NCI-H2081 (cell line): Measurements from ENCODE around the gene TSSK1B.
A peak's percentile ranks its signal among the peaks of the same experiment; 100 is the strongest.
"Not testable (repeated sequence)": the region's sequence is repeated elsewhere in the genome, so short reads cannot be mapped to it uniquely, and the experiment has no call there.

Source experiments
- DNase-seq, 2 experiments: peaks; one replicate each; lab custom pipeline; 2025; lab: John Stamatoyannopoulos, UW

The TSSK1B gene

GRCh38 chr5:113434889-113435288 lies at the start of gene TSSK1B:
TSS of gene TSSK1B (minus strand) at chr5:113434989. CDS start at chr5:113434839, 150 bp downstream.
- no peak for DNase-seq

GRCh38 chr5:113480243-113480642 lies 45.5 kb upstream of the TSSK1B start:
- no peak for DNase-seq

GRCh38 chr5:113478691-113479090 lies 43.9 kb upstream of the TSSK1B start:
- no peak for DNase-seq

GRCh38 chr5:113474100-113474728 lies 39.4 kb upstream of the TSSK1B start:
- DNase-seq = no peak

- no peak for DNase-seq
Measured at GRCh38 chr5:113463032-113463431, 28.2 kb upstream of the TSSK1B start.

- DNase-seq = not testable (repeated sequence)
Measured at GRCh38 chr5:113457106-113457505, 22.3 kb upstream of the TSSK1B start.

GRCh38 chr5:113452941-113453340 lies 18.2 kb upstream of the TSSK1B start:
- DNase-seq = peak in 1 of 2 experiments; percentile 10

GRCh38 chr5:113451797-113452196 lies 17.0 kb upstream of the TSSK1B start:
- no peak for DNase-seq

GRCh38 chr5:113450929-113451328 lies 16.1 kb upstream of the TSSK1B start:
- no peak for DNase-seq

- DNase-seq = no peak
Measured at GRCh38 chr5:113450462-113450861, 15.7 kb upstream of the TSSK1B start.

- DNase-seq = no peak
Measured at GRCh38 chr5:113448252-113448651, 13.5 kb upstream of the TSSK1B start.

- DNase-seq = no peak
Measured at GRCh38 chr5:113447498-113448050, 12.8 kb upstream of the TSSK1B start.

GRCh38 chr5:113446358-113446927 lies 11.7 kb upstream of the TSSK1B start:
- no peak for DNase-seq

GRCh38 chr5:113437111-113437510 lies 2.3 kb upstream of the TSSK1B start:
- DNase-seq = no peak

- no peak for DNase-seq
Measured at GRCh38 chr5:113435575-113435974, 786 bp upstream of the TSSK1B start.

GRCh38 chr5:113433862-113434612 lies 752 bp downstream of the TSSK1B start:
- DNase-seq = no peak

- DNase-seq = no peak
Measured at GRCh38 chr5:113433071-113433470, 1.7 kb downstream of the TSSK1B start.

- no peak for DNase-seq
Measured at GRCh38 chr5:113427871-113428574, 6.8 kb downstream of the TSSK1B start.

- DNase-seq = no peak
Measured at GRCh38 chr5:113425909-113426308, 8.9 kb downstream of the TSSK1B start.

GRCh38 chr5:113421693-113422092 lies 13.1 kb downstream of the TSSK1B start:
- DNase-seq = no peak

- DNase-seq = no peak
Measured at GRCh38 chr5:113405530-113405929, 29.3 kb downstream of the TSSK1B start.

GRCh38 chr5:113404269-113404668 lies 30.5 kb downstream of the TSSK1B start:
- DNase-seq = no peak
